SK-N-MC (cell line): ENCODE data around the gene PRF1.

Experiments
- EZH2 ChIP-seq: fragments of 200-600 bp; sonication (generic); IDR thresholded peaks from one replicate; pipeline ENCODE4 v1.6.1; 2017; ENCODE audit warnings: antibody characterized with exemption
- POLR2AphosphoS5 ChIP-seq: IDR thresholded peaks from 2 replicates; pipeline ENCODE4 v1.6.1; 2012; ENCODE audit warnings: mild to moderate bottlenecking, low read depth, low read length, borderline replicate concordance

GRCh38 chr10:70565556-70566514, 36.7 kb downstream of the PRF1 start:
- TF ChIP-seq POLR2AphosphoS5 (no peak), EZH2 (no peak)
